Neural progenitor cell (in vitro differentiated cells): Measurements from ENCODE around the gene PLD5. TPM values are rescaled to one million over a fixed set of nuclear protein-coding genes. Genes with fewer than 3 reads are reported as not detected.

Experiments used
- DNase-seq: peaks from one replicate; pipeline ENCODE4 v3.0.0-alpha.2; 2016; ENCODE audit warnings: low spot score
- H2AFZ ChIP-seq: fragments of 200-600 bp; sonication (generic); replicated peaks from 2 replicates; pipeline ENCODE4 v1.6.1; 2016; ENCODE audit warnings: antibody characterized with exemption
- H3F3A ChIP-seq: fragments of 200-600 bp; sonication (generic); 2 replicates; pipeline ENCODE4 v1.6.1; 2016; ENCODE audit warnings: antibody characterized with exemption, low read depth
- H3K27ac ChIP-seq: fragments of 200-600 bp; sonication (generic); 2 replicates; pipeline ENCODE4 v1.5.1; 2016; ENCODE audit warnings: mild to moderate bottlenecking
- H3K27me3 ChIP-seq: fragments of 200-600 bp; sonication (generic); 2 replicates; pipeline ENCODE4 v1.6.1; 2016; ENCODE audit warnings: mild to moderate bottlenecking, moderate library complexity
- H3K36me3 ChIP-seq: fragments of 200-600 bp; sonication (generic); 2 replicates; pipeline ENCODE4 v1.5.1; 2016
- H3K4me1 ChIP-seq: fragments of 200-600 bp; sonication (generic); 2 replicates; pipeline ENCODE4 v1.6.1; 2016; ENCODE audit warnings: mixed run types
- H3K4me2 ChIP-seq: fragments of 200-600 bp; sonication (generic); 2 replicates; pipeline ENCODE4 v1.6.1; 2016
- H3K4me3 ChIP-seq: fragments of 200-600 bp; sonication (generic); 2 replicates; pipeline ENCODE4 v1.5.1; 2016
- H3K79me2 ChIP-seq: fragments of 200-600 bp; sonication (generic); 2 replicates; pipeline ENCODE4 v1.6.1; 2016; ENCODE audit warnings: low read depth
- H3K9ac ChIP-seq: fragments of 200-600 bp; sonication (generic); 2 replicates; pipeline ENCODE4 v1.6.1; 2016
- H3K9me3 ChIP-seq: fragments of 200-600 bp; sonication (generic); 2 replicates; pipeline ENCODE4 v1.5.1; 2016; ENCODE audit warnings: low read depth
- H4K20me1 ChIP-seq: fragments of 200-600 bp; sonication (generic); 2 replicates; pipeline ENCODE4 v1.6.1; 2016; ENCODE audit warnings: low read depth
- H3K27ac Mint-ChIP-seq: 3 replicates; pipeline ENCODE4 v1.8.0; 2021; ENCODE audit warnings: mixed read lengths
- H3K27me3 Mint-ChIP-seq: 2 replicates; pipeline ENCODE4 v1.8.0; 2022; ENCODE audit warnings: low read depth, mild to moderate bottlenecking, inconsistent platforms, moderate library complexity, mixed read lengths; ENCODE audit not compliant: insufficient read depth
- H3K36me3 Mint-ChIP-seq: 3 replicates; pipeline ENCODE4 v1.8.0; 2021; ENCODE audit warnings: mixed read lengths
- H3K4me1 Mint-ChIP-seq: 3 replicates; pipeline ENCODE4 v1.8.0; 2021; ENCODE audit warnings: mixed read lengths
- H3K4me3 Mint-ChIP-seq: 3 replicates; pipeline ENCODE4 v1.8.0; 2021; ENCODE audit warnings: mild to moderate bottlenecking, moderate library complexity, mixed read lengths
- H3K9me3 Mint-ChIP-seq: 3 replicates; pipeline ENCODE4 v1.8.0; 2020; ENCODE audit warnings: mixed read lengths
- CTCF ChIP-seq: fragments of 200-600 bp; sonication (generic); IDR thresholded peaks from 2 replicates; pipeline ENCODE4 v1.5.1; 2017; ENCODE audit warnings: antibody characterized with exemption, mild to moderate bottlenecking
- EZH2 ChIP-seq: fragments of 200-600 bp; sonication (generic); IDR thresholded peaks from 2 replicates; pipeline ENCODE4 v1.6.1; 2017; ENCODE audit warnings: antibody characterized with exemption, mild to moderate bottlenecking, moderate library complexity
- EZH2phosphoT487 ChIP-seq: fragments of 200-600 bp; sonication (generic); IDR thresholded peaks from 2 replicates; pipeline ENCODE4 v1.6.1; 2017; ENCODE audit warnings: antibody characterized with exemption
- total RNA-seq: library from RNA; depleted of rRNA; stranded (reverse); fragments of >200 nt; gene quantifications from 2 replicates; pipeline ENCODE4 v1.2.3, GENCODE V29; 2015; ENCODE audit warnings: low replicate concordance

The PLD5 gene
- 1.7 and 1.8 TPM in 2 replicates for total RNA-seq

- Histone ChIP-seq H2AFZ (peak within 1 kb of the TSS; percentile 99), H4K20me1 (no peaks in the 10 kb centered on the region), H3K79me2 (peaks cover 4% of the 10 kb centered on the region), H3K4me2 (peak within 1 kb of the TSS; percentile 99), H3K9me3 (no peaks in the 10 kb centered on the region), H3K27ac (no peak within 1 kb of the TSS), H3K4me3 (peak within 1 kb of the TSS; percentile 88), H3K36me3 (no peaks in the 10 kb centered on the region), H3F3A (peaks cover 22% of the 10 kb centered on the region), H3K9ac (no peak within 1 kb of the TSS), H3K27me3 (peaks cover 23% of the 10 kb centered on the region), H3K4me1 (peaks cover 7% of the 10 kb centered on the region)
- Mint-ChIP-seq H3K27me3 (peaks cover 30% of the 10 kb centered on the region), H3K4me3 (peak within 1 kb of the TSS; percentile 87), H3K9me3 (no peaks in the 10 kb centered on the region), H3K36me3 (no peaks in the 10 kb centered on the region), H3K4me1 (peaks cover 11% of the 10 kb centered on the region), H3K27ac (no peak within 1 kb of the TSS)
- peak; percentile 15 for TF ChIP-seq CTCF
- TF ChIP-seq EZH2: no peak
- DNase-seq: peak; percentile 73
Observed at GRCh38 chr1:242524571-242525359, at the start of gene PLD5. Gene PLD5 (minus strand): TSS chr1:242524697.

- no peaks in the 10 kb centered on the region for H3K36me3 ChIP-seq
- no peak overlapping the region for H2AFZ ChIP-seq
- no peaks in the 10 kb centered on the region for H3K79me2 ChIP-seq
- no peaks in the 10 kb centered on the region for H3K36me3 Mint-ChIP-seq
- no peak overlapping the region for H3K27ac Mint-ChIP-seq
- H3K27me3 Mint-ChIP-seq: peaks cover 2% of the 10 kb centered on the region
- H3K27ac ChIP-seq: no peak overlapping the region
- H4K20me1 ChIP-seq: no peaks in the 10 kb centered on the region
- H3K27me3 ChIP-seq: no peaks in the 10 kb centered on the region
- peaks cover 3% of the 10 kb centered on the region for H3K9me3 ChIP-seq
- no peak overlapping the region for H3K4me2 ChIP-seq
- H3K4me1 ChIP-seq: no peaks in the 10 kb centered on the region
- no peaks in the 10 kb centered on the region for H3F3A ChIP-seq
- H3K4me1 Mint-ChIP-seq: no peaks in the 10 kb centered on the region
- TF ChIP-seq CTCF (no peak), EZH2 (no peak), EZH2phosphoT487 (no peak)
- no peak for DNase-seq
- no peak overlapping the region for H3K9ac ChIP-seq
- peaks cover 2% of the 10 kb centered on the region for H3K9me3 Mint-ChIP-seq
- no peak overlapping the region for H3K4me3 Mint-ChIP-seq
- H3K4me3 ChIP-seq: no peak overlapping the region
Observed at GRCh38 chr1:242569867-242570266, 45.4 kb upstream of the PLD5 start.

GRCh38 chr1:242568666-242569065 lies 44.2 kb upstream of the PLD5 start:
- DNase-seq: no peak
- Histone ChIP-seq H3K9ac (no peak overlapping the region), H3K27me3 (no peaks in the 10 kb centered on the region), H3K4me3 (no peak overlapping the region), H3K9me3 (peaks cover 3% of the 10 kb centered on the region), H3K4me1 (no peaks in the 10 kb centered on the region), H4K20me1 (no peaks in the 10 kb centered on the region), H3K79me2 (no peaks in the 10 kb centered on the region), H3K27ac (no peak overlapping the region), H3K4me2 (no peak overlapping the region), H3F3A (no peaks in the 10 kb centered on the region), H3K36me3 (no peaks in the 10 kb centered on the region), H2AFZ (no peak overlapping the region)
- peaks cover 2% of the 10 kb centered on the region for H3K27me3 Mint-ChIP-seq
- no peaks in the 10 kb centered on the region for H3K36me3 Mint-ChIP-seq
- no peak for TF ChIP-seq EZH2
- TF ChIP-seq CTCF: no peak
- TF ChIP-seq EZH2phosphoT487: no peak
- peaks cover 2% of the 10 kb centered on the region for H3K9me3 Mint-ChIP-seq
- no peak overlapping the region for H3K4me3 Mint-ChIP-seq
- no peak overlapping the region for H3K27ac Mint-ChIP-seq
- no peaks in the 10 kb centered on the region for H3K4me1 Mint-ChIP-seq
